Stimulated activated CD4-positive, alpha-beta T cell treated with anti-CD3 and anti-CD28 coated beads, Interleukin-4, amount 100 ng/mL, for 24 hours (primary cell): ENCODE data around the gene KDM2B.
"Not testable (repeated sequence)": the region's sequence is repeated elsewhere in the genome, so short reads cannot be mapped to it uniquely, and the experiment has no call there.

Experiments
- DNase-seq: peaks from one replicate; pipeline ENCODE4 v3.0.0-alpha.2; 2020

Gene KDM2B

GRCh38 chr12:121580959-121581685 is at the start of gene KDM2B:
Gene KDM2B, minus strand, starts transcription at chr12:121581023. Its CDS starts 112 bp downstream, at chr12:121580911.
- peak; percentile 24 for DNase-seq

- DNase-seq, result no peak
Measured at GRCh38 chr12:121628536-121628935, 47.7 kb upstream of the KDM2B start.

- DNase-seq, result peak; percentile 14
Measured at GRCh38 chr12:121628037-121628436, 47.2 kb upstream of the KDM2B start.

- DNase-seq, result peak; percentile 92
Measured at GRCh38 chr12:121626853-121627640, 46.2 kb upstream of the KDM2B start.

GRCh38 chr12:121626087-121626852 is 45.4 kb upstream of the KDM2B start, which contains the start of gene ORAI1:
Gene ORAI1, plus strand, starts transcription at chr12:121626530.
- peak; percentile 92 for DNase-seq

GRCh38 chr12:121620333-121620891 is 39.6 kb upstream of the KDM2B start:
- DNase-seq, result no peak

- no peak for DNase-seq
Measured at GRCh38 chr12:121618659-121619233, 37.9 kb upstream of the KDM2B start.

- no peak for DNase-seq
Measured at GRCh38 chr12:121614872-121615467, 34.1 kb upstream of the KDM2B start.

GRCh38 chr12:121613462-121613861 is 32.6 kb upstream of the KDM2B start:
- DNase-seq, result no peak

GRCh38 chr12:121611306-121611705 is 30.5 kb upstream of the KDM2B start:
- no peak for DNase-seq

GRCh38 chr12:121610239-121611149 is 29.7 kb upstream of the KDM2B start:
- DNase-seq, result no peak

- no peak for DNase-seq
Measured at GRCh38 chr12:121608301-121608700, 27.5 kb upstream of the KDM2B start.

GRCh38 chr12:121603581-121603980 is 22.8 kb upstream of the KDM2B start:
- no peak for DNase-seq

GRCh38 chr12:121602766-121603165 is 21.9 kb upstream of the KDM2B start:
- no peak for DNase-seq

GRCh38 chr12:121600702-121601336 is 20.0 kb upstream of the KDM2B start:
- DNase-seq, result no peak

- DNase-seq, result no peak
Measured at GRCh38 chr12:121596526-121596925, 15.7 kb upstream of the KDM2B start.

GRCh38 chr12:121595520-121595919 is 14.7 kb upstream of the KDM2B start:
- no peak for DNase-seq

- DNase-seq, result no peak
Measured at GRCh38 chr12:121592320-121592719, 11.5 kb upstream of the KDM2B start.

GRCh38 chr12:121590476-121591143 is 9.8 kb upstream of the KDM2B start:
- peak; percentile 67 for DNase-seq

GRCh38 chr12:121584885-121585284 is 4.1 kb upstream of the KDM2B start:
- not testable (repeated sequence) for DNase-seq
